Adrenal gland (tissue), 5 donors: ENCODE measurements around the gene PMVK.

Experiments used
- POLR2A ChIP-seq, 2 donors: fragments of 450-650 bp; IDR thresholded peaks; one replicate each; pipeline ENCODE4 v1.6.1; 2017; ENCODE audit warnings: antibody characterized with exemption in 2 of 2, mild to moderate bottlenecking in 2 of 2, moderate library complexity in 1 of 2
- TF ChIP-seq, protein P1 (sequence below), 6 experiments: fragments of 450-650 bp in 4 of 6; fragments of 200-600 bp in 2 of 6; sonication (generic) in 1 of 6; IDR thresholded peaks; 1 replicate in 5 of 6; 2 replicates in 1 of 6; pipeline versions ENCODE4 v1.5.1 to v1.8.0; 2016 to 2021; ENCODE audit warnings: antibody characterized with exemption in 6 of 6, mild to moderate bottlenecking in 2 of 6, moderate library complexity in 1 of 6
- donor health status: DM: no; HTN: no; CAD: no.

DNA sequence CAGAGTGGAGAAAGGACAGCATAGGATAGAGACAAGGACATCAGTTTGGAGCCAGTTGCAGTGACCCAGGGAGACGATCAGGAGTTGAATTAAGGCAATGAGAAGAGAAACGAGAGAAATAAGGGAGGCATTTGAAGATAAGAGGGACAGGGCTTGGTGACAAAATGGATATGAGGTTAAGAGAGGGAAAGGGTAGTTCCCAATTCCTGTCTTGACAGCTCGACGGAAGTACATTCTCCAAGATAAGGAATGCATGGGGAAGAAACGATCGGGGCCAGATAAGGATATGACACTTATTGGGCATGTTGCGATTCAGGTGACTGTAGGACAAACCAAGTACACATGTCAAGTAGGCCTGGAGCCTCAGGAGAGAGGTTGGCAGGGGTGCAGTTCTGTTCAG is 47.8 kb downstream of the PMVK start:
- TF ChIP-seq, protein P1, sequence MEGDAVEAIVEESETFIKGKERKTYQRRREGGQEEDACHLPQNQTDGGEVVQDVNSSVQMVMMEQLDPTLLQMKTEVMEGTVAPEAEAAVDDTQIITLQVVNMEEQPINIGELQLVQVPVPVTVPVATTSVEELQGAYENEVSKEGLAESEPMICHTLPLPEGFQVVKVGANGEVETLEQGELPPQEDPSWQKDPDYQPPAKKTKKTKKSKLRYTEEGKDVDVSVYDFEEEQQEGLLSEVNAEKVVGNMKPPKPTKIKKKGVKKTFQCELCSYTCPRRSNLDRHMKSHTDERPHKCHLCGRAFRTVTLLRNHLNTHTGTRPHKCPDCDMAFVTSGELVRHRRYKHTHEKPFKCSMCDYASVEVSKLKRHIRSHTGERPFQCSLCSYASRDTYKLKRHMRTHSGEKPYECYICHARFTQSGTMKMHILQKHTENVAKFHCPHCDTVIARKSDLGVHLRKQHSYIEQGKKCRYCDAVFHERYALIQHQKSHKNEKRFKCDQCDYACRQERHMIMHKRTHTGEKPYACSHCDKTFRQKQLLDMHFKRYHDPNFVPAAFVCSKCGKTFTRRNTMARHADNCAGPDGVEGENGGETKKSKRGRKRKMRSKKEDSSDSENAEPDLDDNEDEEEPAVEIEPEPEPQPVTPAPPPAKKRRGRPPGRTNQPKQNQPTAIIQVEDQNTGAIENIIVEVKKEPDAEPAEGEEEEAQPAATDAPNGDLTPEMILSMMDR (IDR thresholded peaks at IDR 0.05) = no peak
- no peak for TF ChIP-seq POLR2A (IDR thresholded peaks at IDR 0.05)
